Activated naive CD4-positive, alpha-beta T cell treated with anti-CD3 and anti-CD28 coated beads, Interleukin-2, amount 10 ng/mL, durations not matched to agents 7 days and 5 days (primary cell): ENCODE measurements around the gene GARIN3.
"Not testable (repeated sequence)": the region's sequence is repeated elsewhere in the genome, so short reads cannot be mapped to it uniquely, and the experiment has no call there.

Source experiments
- CTCF ChIA-PET: fragments of 350-600 bp; sonication (Branson Sonifier 250); formaldehyde crosslinking; loops from one replicate; lab custom pipeline; 2021; ENCODE audit warnings: antibody characterized with exemption; lab: Charles Lee
- DNase-seq: peaks from one replicate; pipeline ENCODE4 v3.0.0-alpha.2; 2020
- H3K27ac Mint-ChIP-seq: one replicate; pipeline ENCODE4 v1.8.0; 2021; ENCODE audit warnings: mild to moderate bottlenecking, moderate library complexity, mixed read lengths
- H3K27me3 Mint-ChIP-seq: one replicate; pipeline ENCODE4 v1.8.0; 2021; ENCODE audit warnings: mild to moderate bottlenecking, mixed read lengths
- H3K36me3 Mint-ChIP-seq: one replicate; pipeline ENCODE4 v1.8.0; 2021; ENCODE audit warnings: mixed read lengths
- H3K4me1 Mint-ChIP-seq: one replicate; pipeline ENCODE4 v1.8.0; 2021; ENCODE audit warnings: mixed read lengths
- H3K4me3 Mint-ChIP-seq: one replicate; pipeline ENCODE4 v1.8.0; 2021; ENCODE audit warnings: mild to moderate bottlenecking, moderate library complexity, mixed read lengths
- H3K9me3 Mint-ChIP-seq: one replicate; pipeline ENCODE4 v1.8.0; 2021; ENCODE audit warnings: mixed read lengths

GARIN3 gene

GRCh38 chr5:157166214-157167213 lies at the start of gene GARIN3:
Gene GARIN3, minus strand, starts transcription at chr5:157166264. Its CDS starts 96 bp downstream, at chr5:157166168.
- peaks cover 14% of the 10 kb centered on the region for H3K36me3 Mint-ChIP-seq
- peak within 1 kb of the TSS; percentile 86 for H3K27ac Mint-ChIP-seq
- CTCF ChIA-PET = interaction anchor here (0.9 to 1.2 kb wide), 3 partner anchors 9 to 86 kb away, joined by 3 to 5 read pairs (median 5); no protein-coding TSS in a partner anchor
- peaks cover 74% of the 10 kb centered on the region for H3K4me1 Mint-ChIP-seq
- H3K4me3 Mint-ChIP-seq = peak within 1 kb of the TSS; percentile 38
- peaks cover 6% of the 10 kb centered on the region for H3K27me3 Mint-ChIP-seq
- H3K9me3 Mint-ChIP-seq = peaks cover 18% of the 10 kb centered on the region
- no peak for DNase-seq

GRCh38 chr5:157215514-157216167 lies 49.6 kb upstream of the GARIN3 start:
- DNase-seq = no peak
- Mint-ChIP-seq H3K36me3 (peaks cover 98% of the 10 kb centered on the region), H3K27ac (peak overlapping the region; percentile 94), H3K4me3 (peak overlapping the region; percentile 54), H3K4me1 (peaks cover 100% of the 10 kb centered on the region), H3K27me3 (no peaks in the 10 kb centered on the region), H3K9me3 (no peaks in the 10 kb centered on the region)
- CTCF ChIA-PET = interaction anchor here (2.9 to 6.3 kb wide), 3 partner anchors 11 to 66 kb away, joined by 8 to 36 read pairs (median 10); no protein-coding TSS in a partner anchor

- Mint-ChIP-seq H3K27me3 (no peaks in the 10 kb centered on the region), H3K9me3 (no peaks in the 10 kb centered on the region), H3K4me1 (peaks cover 99% of the 10 kb centered on the region), H3K4me3 (peak overlapping the region; percentile 54), H3K36me3 (peaks cover 96% of the 10 kb centered on the region), H3K27ac (peak overlapping the region; percentile 94)
- CTCF ChIA-PET = interaction anchor here (0.8 to 6.3 kb wide), 4 partner anchors 10 to 66 kb away, joined by 4 to 36 read pairs (median 9); no protein-coding TSS in a partner anchor
- DNase-seq = peak; percentile 49
Measured at GRCh38 chr5:157214861-157215513, 48.9 kb upstream of the GARIN3 start.

GRCh38 chr5:157214415-157214814 lies 48.4 kb upstream of the GARIN3 start:
- H3K27me3 Mint-ChIP-seq = no peaks in the 10 kb centered on the region
- CTCF ChIA-PET = interaction anchor here (0.8 to 6.3 kb wide), 2 partner anchors 9 to 65 kb away, joined by 4 to 36 read pairs; no protein-coding TSS in a partner anchor
- H3K4me3 Mint-ChIP-seq = peak overlapping the region; percentile 26
- H3K27ac Mint-ChIP-seq = peak overlapping the region; percentile 94
- H3K9me3 Mint-ChIP-seq = no peaks in the 10 kb centered on the region
- DNase-seq = no peak
- peaks cover 96% of the 10 kb centered on the region for H3K36me3 Mint-ChIP-seq
- H3K4me1 Mint-ChIP-seq = peaks cover 99% of the 10 kb centered on the region

GRCh38 chr5:157213527-157214243 lies 47.6 kb upstream of the GARIN3 start:
- no peaks in the 10 kb centered on the region for H3K9me3 Mint-ChIP-seq
- H3K4me3 Mint-ChIP-seq = peak overlapping the region; percentile 35
- DNase-seq = no peak
- H3K4me1 Mint-ChIP-seq = peaks cover 99% of the 10 kb centered on the region
- peaks cover 98% of the 10 kb centered on the region for H3K36me3 Mint-ChIP-seq
- H3K27ac Mint-ChIP-seq = peak overlapping the region; percentile 94
- CTCF ChIA-PET = interaction anchor here (0.8 kb wide), 1 partner anchor 9 kb away, joined by 4 read pairs; no protein-coding TSS in a partner anchor
- no peaks in the 10 kb centered on the region for H3K27me3 Mint-ChIP-seq

GRCh38 chr5:157212307-157212706 lies 46.2 kb upstream of the GARIN3 start:
- Mint-ChIP-seq H3K27me3 (no peaks in the 10 kb centered on the region), H3K9me3 (no peaks in the 10 kb centered on the region), H3K36me3 (peaks cover 98% of the 10 kb centered on the region), H3K4me1 (peaks cover 99% of the 10 kb centered on the region), H3K4me3 (peak overlapping the region; percentile 2), H3K27ac (peak overlapping the region; percentile 94)
- no peak for DNase-seq
- CTCF ChIA-PET = interaction anchor here (1.2 to 1.5 kb wide), 2 partner anchors 9 kb away, joined by 4 read pairs; no protein-coding TSS in a partner anchor

GRCh38 chr5:157210652-157211051 lies 44.6 kb upstream of the GARIN3 start:
- peaks cover 97% of the 10 kb centered on the region for H3K4me1 Mint-ChIP-seq
- H3K27me3 Mint-ChIP-seq, DNase-seq, CTCF ChIA-PET, H3K9me3 Mint-ChIP-seq, H3K4me3 Mint-ChIP-seq: not testable (repeated sequence)
- peak overlapping the region; percentile 75 for H3K27ac Mint-ChIP-seq
- H3K36me3 Mint-ChIP-seq = peaks cover 95% of the 10 kb centered on the region

GRCh38 chr5:157205708-157206107 lies 39.6 kb upstream of the GARIN3 start:
- Mint-ChIP-seq H3K36me3 (peaks cover 79% of the 10 kb centered on the region), H3K4me1 (peaks cover 93% of the 10 kb centered on the region), H3K4me3 (no peak overlapping the region), H3K27ac (peak overlapping the region; percentile 69), H3K9me3 (no peaks in the 10 kb centered on the region), H3K27me3 (no peaks in the 10 kb centered on the region)
- CTCF ChIA-PET = interaction anchor here (0.6 to 1.6 kb wide), 3 partner anchors 9 to 71 kb away, joined by 4 to 8 read pairs (median 5); no protein-coding TSS in a partner anchor
- no peak for DNase-seq

- Mint-ChIP-seq H3K4me3 (peak overlapping the region; percentile 21), H3K27me3 (no peaks in the 10 kb centered on the region)
Measured at GRCh38 chr5:157204765-157205164, 38.7 kb upstream of the GARIN3 start.

GRCh38 chr5:157203417-157203816 lies 37.4 kb upstream of the GARIN3 start:
- CTCF ChIA-PET = interaction anchor here (1.0 to 1.4 kb wide), 4 partner anchors 9 to 54 kb away, joined by 3 to 6 read pairs (median 4); no protein-coding TSS in a partner anchor
- peak overlapping the region; percentile 93 for H3K27ac Mint-ChIP-seq
- H3K27me3 Mint-ChIP-seq = no peaks in the 10 kb centered on the region
- peak; percentile 49 for DNase-seq
- H3K36me3 Mint-ChIP-seq = peaks cover 79% of the 10 kb centered on the region
- H3K9me3 Mint-ChIP-seq = no peaks in the 10 kb centered on the region
- peaks cover 94% of the 10 kb centered on the region for H3K4me1 Mint-ChIP-seq
- peak overlapping the region; percentile 58 for H3K4me3 Mint-ChIP-seq

More at GRCh38 chr5:157204765-157205164, 38.7 kb upstream of the GARIN3 start:
- peaks cover 79% of the 10 kb centered on the region for H3K36me3 Mint-ChIP-seq
- DNase-seq = no peak
- no peaks in the 10 kb centered on the region for H3K9me3 Mint-ChIP-seq
- CTCF ChIA-PET = interaction anchor here (0.7 to 1.6 kb wide), 4 partner anchors 10 to 55 kb away, joined by 3 to 8 read pairs (median 4); no protein-coding TSS in a partner anchor
- peak overlapping the region; percentile 93 for H3K27ac Mint-ChIP-seq
- peaks cover 94% of the 10 kb centered on the region for H3K4me1 Mint-ChIP-seq

- Mint-ChIP-seq H3K9me3 (no peaks in the 10 kb centered on the region), H3K27ac (peak overlapping the region; percentile 82), H3K4me3 (peak overlapping the region; percentile 59), H3K27me3 (no peaks in the 10 kb centered on the region), H3K4me1 (peaks cover 95% of the 10 kb centered on the region), H3K36me3 (peaks cover 80% of the 10 kb centered on the region)
- CTCF ChIA-PET = no interaction called here
- DNase-seq = no peak
Measured at GRCh38 chr5:157201857-157202256, 35.8 kb upstream of the GARIN3 start.

- H3K9me3 Mint-ChIP-seq = no peaks in the 10 kb centered on the region
- H3K4me1 Mint-ChIP-seq = peaks cover 99% of the 10 kb centered on the region
- CTCF ChIA-PET = interaction anchor here (0.6 to 2.5 kb wide), 3 partner anchors 10 to 50 kb away, joined by 3 to 7 read pairs (median 3); no protein-coding TSS in a partner anchor
- peak overlapping the region; percentile 90 for H3K27ac Mint-ChIP-seq
- H3K4me3 Mint-ChIP-seq = peak overlapping the region; percentile 39
- H3K27me3 Mint-ChIP-seq = no peaks in the 10 kb centered on the region
- peaks cover 87% of the 10 kb centered on the region for H3K36me3 Mint-ChIP-seq
- DNase-seq = peak; percentile 52
Measured at GRCh38 chr5:157198277-157198986, 32.4 kb upstream of the GARIN3 start.
